ENCODE measurements around the gene ORMDL2.
A peak's percentile ranks its signal among the peaks of the same experiment; 100 is the strongest.
"Not testable (repeated sequence)": the region's sequence is repeated elsewhere in the genome, so short reads cannot be mapped to it uniquely, and the experiment has no call there.

Gene ORMDL2

GRCh38 chr12:55828357-55828756 lies 10.5 kb downstream of the ORMDL2 start:
- no peak for DNase-seq (ENCODE audit: extremely low spot score)
- ChIA-PET CTCF (interaction anchor here (1.4 to 3.0 kb wide), 4 partner anchors 8 to 154 kb away, joined by 3 to 18 read pairs (median 4); no protein-coding TSS in a partner anchor), POLR2A (interaction anchor here (2.8 kb wide), 1 partner anchor 9 kb away, joined by 41 read pairs; the partner anchor contains the start of genes ORMDL2 and SARNP)
- no peak for TF ChIP-seq CTCF (IDR thresholded peaks at IDR 0.05; ENCODE audit: control extremely low read depth, extremely low read depth, low read depth, missing control alignments)

- no peak for TF ChIP-seq CTCF (IDR thresholded peaks at IDR 0.05; ENCODE audit: control extremely low read depth, extremely low read depth, low read depth, missing control alignments)
- DNase-seq (ENCODE audit: extremely low spot score): peak; percentile 51
- ChIA-PET POLR2A (interaction anchor here (0.5 to 2.8 kb wide), 10 partner anchors 11 to 793 kb away, joined by 3 to 41 read pairs (median 4); partner anchors contain the start of genes ORMDL2, PA2G4, RAB5B and SARNP), CTCF (interaction anchor here (0.8 to 3.0 kb wide), 17 partner anchors 9 to 166 kb away, joined by 3 to 18 read pairs (median 3); partner anchors contain the start of genes ORMDL2, PYM1 and SARNP)
Measured at GRCh38 chr12:55829967-55830600, 12.2 kb downstream of the ORMDL2 start.

- POLR2A ChIA-PET: interaction anchor here (0.5 to 2.8 kb wide), 4 partner anchors 12 to 326 kb away, joined by 3 to 41 read pairs (median 4); partner anchors contain the start of genes ORMDL2, PA2G4 and SARNP
Measured at GRCh38 chr12:55830601-55831446, 13.0 kb downstream of the ORMDL2 start.

GRCh38 chr12:55831447-55831815 lies 13.6 kb downstream of the ORMDL2 start:
- no peak for TF ChIP-seq CTCF (IDR thresholded peaks at IDR 0.05; ENCODE audit: control extremely low read depth, extremely low read depth, low read depth, missing control alignments)
- no peak for DNase-seq (ENCODE audit: extremely low spot score)
- ChIA-PET POLR2A (interaction anchor here (0.6 to 1.0 kb wide), 2 partner anchors 14 to 28 kb away, joined by 4 read pairs; partner anchors contain the start of genes ORMDL2 and SARNP), CTCF (interaction anchor here (1.1 to 3.0 kb wide), 6 partner anchors 11 to 108 kb away, joined by 3 to 18 read pairs (median 4); partner anchors contain the start of gene PYM1)

More at GRCh38 chr12:55830601-55831446, 13.0 kb downstream of the ORMDL2 start:
- TF ChIP-seq CTCF (IDR thresholded peaks at IDR 0.05; ENCODE audit: control extremely low read depth, extremely low read depth, low read depth, missing control alignments): no peak
- CTCF ChIA-PET: interaction anchor here (0.9 to 3.0 kb wide), 11 partner anchors 9 to 165 kb away, joined by 3 to 18 read pairs (median 3); partner anchors contain the start of gene PYM1
- peak; percentile 65 for DNase-seq (ENCODE audit: extremely low spot score)

GRCh38 chr12:55833056-55833455 lies 15.2 kb downstream of the ORMDL2 start:
- POLR2A ChIA-PET: no interaction called here
- no peak for TF ChIP-seq CTCF (IDR thresholded peaks at IDR 0.05; ENCODE audit: control extremely low read depth, extremely low read depth, low read depth, missing control alignments)
- CTCF ChIA-PET: interaction anchor here (1.2 to 1.7 kb wide), 3 partner anchors 93 to 156 kb away, joined by 3 to 4 read pairs (median 4); no protein-coding TSS in a partner anchor
- no peak for DNase-seq (ENCODE audit: extremely low spot score)

- POLR2A ChIA-PET; DNase-seq (ENCODE audit: extremely low spot score): not testable (repeated sequence)
- CTCF ChIA-PET: interaction anchor here (1.2 to 1.3 kb wide), 2 partner anchors 96 to 155 kb away, joined by 3 to 4 read pairs; no protein-coding TSS in a partner anchor
Measured at GRCh38 chr12:55834400-55834799, 16.6 kb downstream of the ORMDL2 start.
